Osteocyte (in vitro differentiated cells): ENCODE measurements around the gene TDRKH. TPM values are rescaled to one million over a fixed set of nuclear protein-coding genes. Genes with fewer than 3 reads are reported as not detected.

Experiments used
- DNase-seq: peaks from one replicate; pipeline ENCODE4 v3.0.0; 2021; ENCODE audit warnings: mixed read lengths; ENCODE audit not compliant: unreplicated experiment; ENCODE audit errors: extremely low spot score
- H3K27ac Mint-ChIP-seq: one replicate; pipeline ENCODE4 v1.8.0; 2021; ENCODE audit warnings: mild to moderate bottlenecking, mixed read lengths; ENCODE audit not compliant: unreplicated experiment
- H3K27me3 Mint-ChIP-seq: one replicate; pipeline ENCODE4 v1.8.0; 2021; ENCODE audit warnings: mixed read lengths; ENCODE audit not compliant: unreplicated experiment
- H3K36me3 Mint-ChIP-seq: one replicate; pipeline ENCODE4 v1.8.0; 2021; ENCODE audit warnings: mixed read lengths; ENCODE audit not compliant: unreplicated experiment
- H3K4me1 Mint-ChIP-seq: one replicate; pipeline ENCODE4 v1.8.0; 2021; ENCODE audit warnings: mixed read lengths; ENCODE audit not compliant: unreplicated experiment
- H3K4me3 Mint-ChIP-seq: one replicate; pipeline ENCODE4 v1.8.0; 2021; ENCODE audit warnings: mild to moderate bottlenecking, moderate library complexity, mixed read lengths; ENCODE audit not compliant: unreplicated experiment
- H3K9me3 Mint-ChIP-seq: one replicate; pipeline ENCODE4 v1.8.0; 2021; ENCODE audit warnings: mixed read lengths; ENCODE audit not compliant: unreplicated experiment
- CTCF ChIP-seq: fragments of 200-600 bp; sonication (generic); IDR thresholded peaks from 2 replicates; pipeline ENCODE4 v1.5.0; 2021; ENCODE audit warnings: antibody characterized with exemption, mild to moderate bottlenecking, moderate library complexity
- total RNA-seq: library from RNA; stranded (reverse); gene quantifications from 2 replicates; pipeline ENCODE4 v1.2.1, GENCODE V29; 2021

TDRKH gene
- total RNA-seq, 1 donor from 2014 or later = 3.6 TPM

- no peaks in the 10 kb centered on the region for H3K27me3 Mint-ChIP-seq
- TF ChIP-seq CTCF = no peak
- peaks cover 2% of the 10 kb centered on the region for H3K36me3 Mint-ChIP-seq
- H3K9me3 Mint-ChIP-seq = no peaks in the 10 kb centered on the region
- DNase-seq = no peak
- no peaks in the 10 kb centered on the region for H3K4me1 Mint-ChIP-seq
- H3K4me3 Mint-ChIP-seq = no peak overlapping the region
- H3K27ac Mint-ChIP-seq = no peak overlapping the region
Measured at GRCh38 chr1:151779852-151780251, 10.4 kb downstream of the TDRKH start.

- Mint-ChIP-seq H3K27ac (no peak overlapping the region), H3K4me1 (no peaks in the 10 kb centered on the region), H3K27me3 (no peaks in the 10 kb centered on the region), H3K9me3 (no peaks in the 10 kb centered on the region), H3K36me3 (peaks cover 2% of the 10 kb centered on the region), H3K4me3 (no peak overlapping the region)
- DNase-seq = no peak
- TF ChIP-seq CTCF = no peak
Measured at GRCh38 chr1:151777317-151777716, 13.0 kb downstream of the TDRKH start.

- Mint-ChIP-seq H3K27me3 (no peaks in the 10 kb centered on the region), H3K4me1 (no peaks in the 10 kb centered on the region), H3K9me3 (no peaks in the 10 kb centered on the region), H3K27ac (no peak overlapping the region), H3K4me3 (no peak overlapping the region), H3K36me3 (peaks cover 2% of the 10 kb centered on the region)
- TF ChIP-seq CTCF = no peak
- no peak for DNase-seq
Measured at GRCh38 chr1:151776665-151777062, 13.6 kb downstream of the TDRKH start.

GRCh38 chr1:151775894-151776664 lies 14.2 kb downstream of the TDRKH start:
- no peak for DNase-seq
- Mint-ChIP-seq H3K4me1 (no peaks in the 10 kb centered on the region), H3K4me3 (no peak overlapping the region), H3K9me3 (no peaks in the 10 kb centered on the region), H3K27ac (no peak overlapping the region), H3K36me3 (no peaks in the 10 kb centered on the region), H3K27me3 (no peaks in the 10 kb centered on the region)
- no peak for TF ChIP-seq CTCF

GRCh38 chr1:151774256-151774922 lies 15.9 kb downstream of the TDRKH start:
- Mint-ChIP-seq H3K27me3 (no peaks in the 10 kb centered on the region), H3K36me3 (no peaks in the 10 kb centered on the region), H3K4me3 (no peak overlapping the region), H3K9me3 (no peaks in the 10 kb centered on the region), H3K27ac (no peak overlapping the region), H3K4me1 (no peaks in the 10 kb centered on the region)
- no peak for DNase-seq
- TF ChIP-seq CTCF = no peak
